SH-SY5Y (cell line): ENCODE measurements around the gene TTLL3.

Experiments used
- GATA2 ChIP-seq: IDR thresholded peaks from 2 replicates; pipeline ENCODE4 v1.6.1; 2011; ENCODE audit warnings: mild to moderate bottlenecking, low read depth, low read length
- GATA3 ChIP-seq: IDR thresholded peaks from 2 replicates; pipeline ENCODE4 v1.6.1; 2011; ENCODE audit warnings: low read depth, mild to moderate bottlenecking, low read length, moderate library complexity

GRCh38 chr3:9846931-9847488, 36.9 kb downstream of the TTLL3 start:
- TF ChIP-seq GATA2 (no peak), GATA3 (no peak)
